GM13977 (cell line): ENCODE results near the gene ADCY7.

Experiments used
- DNase-seq: peaks from one replicate; pipeline ENCODE4 v3.0.0; 2012; ENCODE audit warnings: low spot score
- CTCF ChIP-seq: IDR thresholded peaks from 2 replicates; pipeline ENCODE4 v1.5.1; 2012; ENCODE audit warnings: mild to moderate bottlenecking, control low read depth; ENCODE audit not compliant: insufficient read depth; ENCODE audit errors: extremely low read depth, missing control alignments
- in situ Hi-C: fragments of 300-500 bp; cut with MboI; formaldehyde crosslinking; loops from one replicate; pipeline ENCODE4 v1.12.0; 2022; ENCODE audit warnings: low sequenced_read_pairs, low pct_unique_long_range_greater_than_20kb, mixed read lengths, inconsistent platforms; ENCODE audit not compliant: unreplicated experiment

Gene ADCY7

GRCh38 chr16:50311134-50311528 lies 44.8 kb downstream of the ADCY7 start:
- no peak for DNase-seq
- no peak for TF ChIP-seq CTCF
- in situ Hi-C loops: no loop called here

- in situ Hi-C loops: no loop called here
- no peak for TF ChIP-seq CTCF
- DNase-seq: peak; percentile 19
Measured at GRCh38 chr16:50311891-50312501, 45.6 kb downstream of the ADCY7 start.

GRCh38 chr16:50313596-50314478 lies 47.5 kb downstream of the ADCY7 start:
- no peak for TF ChIP-seq CTCF
- peak; percentile 12 for DNase-seq
- in situ Hi-C loops: no loop called here

GRCh38 chr16:50314665-50315064 lies 48.3 kb downstream of the ADCY7 start:
- no peak for TF ChIP-seq CTCF
- DNase-seq: peak; percentile 13
- in situ Hi-C loops: no loop called here

GRCh38 chr16:50315346-50315997 lies 49.1 kb downstream of the ADCY7 start:
- in situ Hi-C loops: no loop called here
- TF ChIP-seq CTCF: no peak
- peak; percentile 10 for DNase-seq

GRCh38 chr16:50316102-50316847 lies 49.9 kb downstream of the ADCY7 start:
- in situ Hi-C loops: no loop called here
- no peak for TF ChIP-seq CTCF
- no peak for DNase-seq
